ENCODE results near the gene TLE2.
"Not testable (repeated sequence)": the region's sequence is repeated elsewhere in the genome, so short reads cannot be mapped to it uniquely, and the experiment has no call there.

Gene TLE2

DNA sequence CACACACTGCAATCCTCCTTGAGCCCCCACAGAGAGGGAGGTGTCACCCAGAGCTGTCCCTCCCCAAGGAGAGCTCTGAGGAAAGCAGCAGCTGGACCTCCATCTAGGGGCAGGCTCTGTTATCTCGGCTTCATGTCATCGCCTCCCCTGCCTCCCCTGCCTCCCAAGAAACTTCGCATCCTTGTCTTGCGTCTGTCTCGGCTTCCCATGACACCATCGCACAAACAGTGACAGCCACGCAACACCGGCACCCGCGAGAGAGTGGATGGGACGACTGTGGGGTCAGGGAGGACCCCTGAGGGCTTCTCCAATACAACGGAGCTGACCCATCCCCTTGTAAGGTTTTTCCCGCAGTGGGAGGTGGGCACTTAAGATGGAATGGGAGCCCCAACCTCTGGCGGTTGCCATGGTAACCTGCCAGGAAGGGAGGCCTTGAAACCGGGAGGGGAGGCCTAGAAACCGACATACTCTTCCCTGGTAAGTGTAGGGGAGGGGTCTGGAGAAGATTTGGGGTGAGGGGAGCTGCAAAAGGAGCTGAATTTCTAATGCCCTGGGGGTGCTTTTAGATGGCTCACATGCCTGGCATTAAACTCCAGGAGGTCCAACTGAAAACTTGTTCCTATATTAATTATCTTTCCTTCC, 16.3 kb downstream of the TLE2 start:
- DNase-seq: no peak

DNA sequence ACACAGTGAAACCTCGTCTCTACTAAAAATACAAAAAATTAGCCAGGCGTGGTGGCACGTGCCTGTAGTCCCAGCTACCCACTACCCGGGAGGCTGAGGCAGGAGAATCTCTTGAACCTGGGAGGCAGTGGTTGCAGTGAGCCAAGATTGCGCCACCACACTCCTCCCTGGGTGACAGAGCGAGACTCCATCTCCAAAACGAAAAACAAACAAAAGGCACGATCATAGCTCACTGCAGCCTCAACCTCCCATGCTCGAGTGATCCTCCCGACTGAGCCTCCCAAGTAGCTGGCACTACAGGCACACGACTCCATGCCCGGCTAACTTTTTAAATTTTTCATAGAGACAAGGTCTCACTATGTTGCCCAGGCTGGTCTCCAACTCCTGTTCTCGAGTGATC, 17.0 kb downstream of the TLE2 start:
- DNase-seq: not testable (repeated sequence)

DNA sequence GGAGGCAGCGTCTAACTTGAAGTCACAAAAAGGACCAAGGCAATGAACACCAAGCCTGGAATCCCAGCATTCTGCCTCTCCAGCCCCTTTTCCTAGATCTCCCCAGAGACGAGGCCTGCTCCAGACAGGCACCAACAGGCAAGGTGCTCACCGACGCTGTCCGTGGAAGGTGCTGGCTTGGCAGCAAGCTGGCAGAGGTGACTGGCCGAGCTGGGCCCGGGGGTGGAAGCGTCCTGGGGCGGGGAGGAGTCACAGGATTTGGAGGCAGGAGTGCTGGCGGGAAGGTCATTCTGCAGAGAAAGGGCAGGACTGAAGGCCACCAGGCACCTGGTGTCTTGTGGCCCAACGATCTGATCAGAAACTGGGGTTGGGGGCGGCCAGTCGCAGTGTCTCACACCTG, 18.2 kb downstream of the TLE2 start:
- DNase-seq: no peak

DNA sequence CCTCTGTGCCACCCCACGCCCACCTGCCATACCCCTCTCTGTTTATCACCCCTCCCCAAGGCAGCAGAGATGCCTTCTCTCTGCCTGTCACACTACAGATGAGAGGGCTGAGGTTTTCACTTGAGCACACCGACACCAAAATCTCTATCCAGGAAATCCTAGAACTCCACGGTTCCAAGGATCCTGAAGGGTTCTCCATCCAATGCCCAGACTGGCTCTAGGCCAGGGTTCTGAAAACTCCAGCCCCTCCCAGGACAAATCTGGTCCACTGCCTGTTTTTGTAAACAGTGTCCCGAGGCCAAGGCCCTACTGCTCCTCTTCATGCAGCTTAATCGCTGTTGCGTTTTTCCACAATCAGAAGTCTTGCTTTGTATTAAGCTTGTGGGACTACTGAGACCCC, 20.1 kb downstream of the TLE2 start:
- DNase-seq: no peak

DNA sequence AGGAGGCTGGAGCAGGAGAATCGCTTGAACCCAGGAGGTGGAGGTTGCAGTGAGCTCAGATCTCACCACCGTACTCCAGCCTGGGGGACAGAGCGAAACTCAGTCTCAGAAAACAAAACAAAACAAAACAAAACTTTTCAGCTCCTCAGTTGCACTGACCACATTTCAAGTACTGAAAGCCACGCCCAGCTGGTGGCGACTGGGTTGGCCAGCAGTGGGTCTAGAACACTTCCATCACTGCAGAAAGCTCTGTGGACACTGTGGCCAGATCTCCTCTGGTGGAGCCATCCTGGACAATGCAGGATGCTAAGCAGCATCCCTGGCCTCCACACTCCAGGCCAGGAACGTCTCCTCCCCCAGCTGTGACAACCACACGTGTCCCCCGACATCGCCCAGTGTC, 21.1 kb downstream of the TLE2 start:
- DNase-seq: no peak

DNA sequence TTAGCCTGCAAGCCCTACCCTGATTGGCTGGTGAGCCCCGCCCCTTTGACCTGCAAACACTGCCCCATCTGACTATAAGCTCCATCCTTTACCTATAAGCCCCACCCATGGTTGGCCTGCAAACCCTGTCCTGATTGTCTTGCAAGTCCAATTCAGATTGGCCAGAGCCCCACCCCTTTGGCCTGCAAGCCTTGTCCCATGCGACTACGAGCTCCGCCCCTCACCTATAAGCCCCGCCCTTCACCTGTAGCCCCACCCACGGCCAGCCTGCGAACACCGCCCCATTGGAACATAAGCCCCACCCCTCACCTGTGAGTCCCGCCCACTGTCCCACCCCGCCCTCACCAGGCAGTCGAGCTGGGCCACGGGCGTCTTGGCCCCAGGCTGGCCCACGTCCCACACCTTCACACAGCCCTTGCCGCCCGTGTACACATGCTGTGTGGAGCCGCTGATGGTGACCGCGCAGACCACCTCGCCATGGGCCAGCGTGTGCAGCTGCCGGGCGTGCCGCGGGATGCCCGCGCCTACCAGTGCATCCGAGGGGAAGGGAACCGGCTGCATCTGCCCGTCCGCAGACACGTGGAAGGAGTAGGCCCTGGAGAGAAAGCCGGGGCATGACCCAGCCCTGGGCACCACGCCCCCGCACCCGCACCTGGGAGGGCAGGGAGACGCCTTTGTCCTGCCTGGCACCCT, 22.9 kb downstream of the TLE2 start:
- no peak for DNase-seq

DNA sequence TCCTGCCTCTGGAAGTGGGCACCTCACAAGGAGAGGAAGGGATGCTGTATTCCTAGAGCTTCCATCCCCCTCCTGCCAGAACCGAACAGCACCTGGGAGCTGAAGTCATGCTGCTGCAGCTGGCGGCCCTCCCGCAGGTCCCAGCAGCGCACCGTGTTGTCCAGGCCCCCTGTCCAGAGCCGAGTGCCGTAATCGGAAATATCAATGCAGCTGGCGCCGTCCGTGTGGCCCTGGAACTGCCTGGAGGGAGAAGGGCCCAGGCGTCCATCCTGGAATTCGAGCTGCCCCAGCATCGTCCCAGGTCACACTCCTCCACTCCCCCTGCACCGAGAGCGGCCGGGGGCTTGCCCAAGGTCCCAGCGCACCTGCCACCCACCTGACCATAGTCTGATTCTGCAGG, 23.7 kb downstream of the TLE2 start:
- no peak for DNase-seq

DNA sequence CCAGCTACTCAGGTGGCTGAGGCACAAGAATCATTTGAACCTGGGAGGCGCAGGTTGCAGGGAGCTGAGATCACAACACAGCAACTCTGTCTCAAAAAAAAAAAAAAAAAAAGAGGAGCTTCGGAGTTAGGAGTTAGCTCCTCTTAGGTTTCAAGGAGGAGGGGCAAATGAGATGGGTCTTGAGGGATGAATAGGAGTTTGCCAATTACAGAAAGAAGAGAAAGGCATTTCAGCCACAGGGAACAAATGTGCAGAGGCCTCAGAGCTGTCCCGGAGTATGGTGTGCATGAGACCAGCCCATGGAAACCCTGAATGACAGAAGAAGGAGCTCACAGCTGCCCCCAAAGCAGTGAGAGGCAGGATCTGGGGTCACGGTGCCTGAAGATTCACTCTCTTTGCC, 24.6 kb downstream of the TLE2 start:
- no peak for DNase-seq

DNA sequence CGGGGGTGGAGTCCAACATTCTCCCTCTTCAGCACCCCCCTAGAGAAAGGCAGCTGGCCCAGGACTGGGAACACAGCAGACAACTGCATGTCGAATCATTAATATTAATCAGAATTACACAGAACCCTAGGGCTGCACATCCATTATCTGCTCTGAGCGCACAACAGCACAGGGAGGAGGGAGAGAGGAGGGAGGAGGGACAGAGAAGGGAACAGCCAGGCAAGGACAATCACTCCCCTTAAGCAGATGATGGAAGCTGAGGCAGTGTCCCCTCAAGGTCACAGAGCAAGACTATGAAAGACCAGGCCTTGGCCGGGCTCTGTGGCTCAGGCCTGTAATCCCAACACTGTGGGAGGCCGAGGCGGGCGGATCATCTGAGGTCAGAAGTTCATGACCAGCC, 26.0 kb downstream of the TLE2 start:
- no peak for DNase-seq

DNA sequence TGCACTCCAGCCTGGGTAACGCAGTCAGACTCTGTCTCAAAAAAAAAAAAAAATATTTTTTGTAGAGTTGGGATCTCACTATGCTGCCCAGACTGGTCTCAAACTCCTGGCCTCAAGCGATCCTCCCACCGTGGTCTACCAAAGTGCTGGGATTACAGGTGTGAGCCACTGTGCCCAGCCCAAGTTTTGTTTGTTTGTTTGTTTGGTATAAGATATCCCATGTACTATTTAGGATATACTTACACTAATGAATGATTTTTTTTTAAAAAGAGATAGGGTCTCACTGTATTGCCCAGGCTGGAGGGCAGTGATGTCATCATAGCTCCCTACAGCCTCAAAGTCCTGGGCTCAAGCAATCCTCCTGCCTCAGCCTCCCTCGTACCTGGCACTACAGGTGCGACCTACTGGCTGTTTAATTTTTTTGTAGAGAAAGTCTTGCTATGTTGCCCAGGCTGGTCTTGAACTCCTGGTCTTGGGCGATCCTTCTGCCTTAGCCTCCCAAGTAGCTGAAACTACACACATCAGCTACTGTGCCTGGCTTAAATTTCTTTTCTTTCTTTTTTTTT, 27.8 kb downstream of the TLE2 start:
- DNase-seq: no peak

DNA sequence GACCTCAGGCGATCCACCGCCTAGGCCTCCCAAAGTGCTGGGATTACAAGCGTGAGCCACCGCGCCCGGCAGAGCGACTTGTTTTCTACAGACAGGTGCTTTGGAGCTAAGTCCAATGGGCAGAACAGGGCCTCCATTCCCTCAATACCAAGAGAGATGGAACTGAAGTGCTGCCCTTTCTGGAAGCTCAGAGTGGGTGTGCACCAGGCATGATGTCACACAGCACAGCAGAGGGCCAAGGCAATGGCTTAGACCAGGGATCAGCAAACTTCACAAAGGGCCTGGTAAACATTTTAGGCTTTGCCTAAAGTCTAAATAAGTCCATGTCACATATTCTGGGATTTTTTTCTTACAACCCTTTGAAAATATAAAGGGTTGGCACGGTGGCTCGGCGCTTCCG, 30.4 kb downstream of the TLE2 start:
- no peak for DNase-seq

DNA sequence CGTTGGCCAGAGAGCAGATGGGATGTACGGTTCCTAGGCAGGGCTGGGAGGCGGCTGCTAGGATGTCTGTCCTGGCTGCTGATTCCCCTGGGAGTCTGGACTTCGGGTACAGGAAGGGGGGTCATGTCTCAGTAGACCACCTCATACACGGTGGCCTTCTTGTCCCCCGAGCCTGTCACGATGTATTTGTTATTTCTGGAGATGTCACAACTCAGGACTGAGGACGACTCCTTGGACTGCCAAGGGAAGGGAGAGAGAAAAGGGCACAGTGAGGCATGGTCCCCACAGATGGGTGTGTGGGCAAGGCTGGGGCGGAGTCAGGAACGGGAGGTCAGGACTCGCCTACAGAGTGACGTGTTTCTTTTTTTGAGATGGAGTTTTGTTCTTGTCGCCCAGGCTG, 31.4 kb downstream of the TLE2 start:
- no peak for DNase-seq

DNA sequence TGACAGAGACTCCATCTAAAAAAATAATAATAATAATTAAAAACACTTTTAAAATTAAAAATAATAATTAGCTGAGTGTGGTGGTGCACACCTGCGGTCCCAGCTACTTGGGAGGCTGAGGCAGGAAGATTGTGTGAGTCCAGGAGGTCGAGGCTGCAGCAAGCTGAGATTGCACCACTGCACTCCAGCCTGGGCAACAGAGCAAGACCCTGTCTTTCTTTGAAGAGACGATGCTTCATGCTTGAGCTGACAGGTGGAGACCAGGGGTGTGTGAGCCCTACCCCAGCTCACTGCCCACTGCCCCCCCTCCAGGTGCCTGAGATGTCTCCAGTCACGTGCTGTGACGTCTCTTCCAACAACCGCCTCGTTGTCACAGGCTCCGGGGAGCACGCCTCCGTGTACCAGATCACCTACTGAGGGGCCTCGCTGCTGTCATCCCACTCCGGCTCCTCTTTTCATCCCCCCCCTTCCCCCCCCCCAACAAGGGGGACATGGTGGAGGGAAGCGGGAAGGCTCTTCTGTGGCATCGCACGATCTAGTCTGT, 34.4 kb downstream of the TLE2 start:
- no peak for DNase-seq

DNA sequence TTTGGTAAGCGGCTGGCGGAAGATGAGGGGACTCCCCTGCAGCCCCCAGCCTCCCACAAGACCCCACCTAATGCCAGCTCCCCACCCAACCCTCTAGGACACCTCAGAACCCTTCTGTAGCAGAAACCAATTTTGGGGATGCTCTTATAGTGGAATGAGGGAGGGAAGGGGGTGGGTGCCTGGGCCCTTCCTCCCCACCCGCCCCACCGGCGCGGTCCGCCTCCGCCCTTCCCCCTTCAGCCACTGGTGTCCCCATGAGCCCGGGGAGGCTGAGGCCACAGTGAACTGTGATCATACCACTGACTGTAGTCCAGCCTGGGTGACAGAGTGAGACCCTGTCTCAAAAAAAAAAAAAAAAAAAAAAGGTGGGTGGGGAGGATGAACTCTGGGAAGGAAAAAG, 35.5 kb downstream of the TLE2 start:
- DNase-seq: no peak

DNA sequence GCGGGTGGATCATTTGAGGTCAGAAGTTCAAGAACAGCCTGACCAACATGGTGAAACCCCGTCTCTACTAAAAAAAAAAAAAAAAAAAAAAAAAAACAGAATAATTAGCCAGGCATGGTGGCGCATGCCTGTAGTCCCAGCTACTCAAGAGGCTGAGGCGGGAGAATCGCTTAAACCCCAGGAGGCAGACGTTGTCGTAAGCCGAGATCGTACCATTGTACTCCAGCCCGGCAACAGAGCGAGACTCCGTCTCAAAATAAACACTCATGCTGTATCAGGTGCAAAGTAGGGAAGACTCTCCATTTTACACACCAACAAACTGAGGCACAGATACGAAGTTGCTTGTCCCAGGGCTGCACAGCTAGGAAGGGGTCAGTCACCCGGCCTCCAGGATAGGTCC, 36.1 kb downstream of the TLE2 start:
- no peak for DNase-seq

DNA sequence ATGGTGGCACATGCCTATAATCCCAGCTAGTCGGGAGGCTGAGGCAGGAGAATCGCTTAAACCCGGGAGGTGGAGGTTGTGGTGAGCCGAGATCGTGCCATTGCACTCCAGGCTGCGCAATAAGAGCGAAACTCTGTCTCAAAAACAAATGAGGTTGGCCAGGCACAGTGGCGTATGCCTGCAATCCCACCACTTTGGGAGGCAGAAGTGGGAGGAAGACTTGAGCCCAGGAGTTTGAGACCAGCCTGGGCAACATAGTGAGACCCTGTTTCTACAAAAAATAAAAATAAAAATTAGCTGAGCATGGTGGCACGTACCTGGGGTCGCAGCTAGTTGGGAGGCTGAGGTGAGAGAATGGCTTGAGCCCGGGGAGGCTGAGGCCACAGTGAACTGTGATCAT, 36.7 kb downstream of the TLE2 start:
- not testable (repeated sequence) for DNase-seq

DNA sequence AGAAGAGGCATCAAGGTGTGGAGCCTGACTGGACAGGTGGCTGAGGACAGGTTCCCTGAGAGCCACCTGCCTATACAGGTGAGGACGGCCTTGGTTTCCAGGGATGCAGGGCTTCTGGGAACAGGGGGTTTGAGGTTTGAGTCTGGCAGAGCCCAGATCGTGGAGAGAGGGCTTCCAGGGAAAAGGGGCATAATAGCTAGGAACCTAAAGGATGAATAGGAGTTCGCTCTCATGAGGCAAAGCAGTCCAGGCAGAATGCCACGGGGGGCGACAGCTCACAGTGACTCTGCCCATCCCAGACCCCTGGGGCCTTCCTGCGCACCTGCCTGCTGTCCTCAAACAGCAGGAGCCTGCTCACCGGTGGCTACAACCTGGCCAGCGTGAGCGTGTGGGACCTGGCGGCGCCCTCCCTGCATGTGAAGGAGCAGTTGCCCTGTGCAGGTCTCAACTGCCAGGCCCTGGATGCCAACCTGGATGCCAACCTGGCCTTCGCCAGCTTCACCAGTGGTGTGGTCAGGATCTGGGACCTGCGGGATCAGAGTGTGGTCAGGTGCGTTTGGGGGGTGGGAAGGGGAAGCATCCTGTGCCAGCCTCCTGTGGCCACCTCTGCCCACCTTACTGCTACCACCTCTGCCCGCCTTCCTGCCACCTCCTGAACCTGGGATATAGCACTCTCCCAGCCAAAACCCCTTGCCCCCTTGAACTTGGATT, 39.7 kb downstream of the TLE2 start:
- no peak for DNase-seq

DNA sequence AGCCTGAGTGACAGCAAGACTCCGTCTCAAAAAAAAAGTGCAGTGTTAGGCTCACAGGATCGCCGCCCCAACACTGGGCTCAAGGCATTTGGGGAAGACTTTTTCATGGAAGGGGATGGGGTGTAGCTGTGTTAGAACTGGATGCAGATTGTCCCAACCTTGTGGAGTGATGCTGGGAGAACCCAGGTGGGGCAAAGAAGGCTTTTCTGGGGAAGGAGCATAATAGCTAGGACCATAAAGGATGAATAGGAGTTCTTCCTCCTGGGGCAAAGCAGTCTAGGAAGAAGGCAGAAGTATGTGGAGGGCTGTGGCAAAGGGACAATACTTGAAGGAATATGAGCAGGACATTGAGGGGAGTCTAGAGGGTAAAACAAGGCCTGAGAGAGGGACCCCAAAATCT, 40.5 kb downstream of the TLE2 start:
- DNase-seq: no peak

DNA sequence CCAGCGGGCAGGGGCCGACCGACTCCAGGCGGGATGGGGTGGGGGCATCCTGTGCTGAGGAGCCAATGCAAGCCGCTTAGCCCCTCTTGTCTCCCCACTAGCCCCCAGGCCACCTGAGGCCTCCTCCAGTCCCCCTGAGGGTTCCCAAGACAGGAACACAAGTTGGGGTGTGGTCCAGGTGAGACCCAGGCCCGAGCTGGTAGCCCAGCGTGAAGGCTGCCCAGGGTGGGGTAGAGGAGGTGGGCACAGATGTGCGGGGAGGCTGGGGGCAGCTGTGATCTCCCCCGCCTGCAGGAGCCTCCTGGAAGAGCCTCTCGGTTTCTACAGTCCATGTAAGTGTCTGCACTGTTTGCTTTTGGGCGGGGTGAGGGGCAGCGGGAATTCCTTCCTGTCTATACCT, 41.3 kb downstream of the TLE2 start:
- DNase-seq: no peak

DNA sequence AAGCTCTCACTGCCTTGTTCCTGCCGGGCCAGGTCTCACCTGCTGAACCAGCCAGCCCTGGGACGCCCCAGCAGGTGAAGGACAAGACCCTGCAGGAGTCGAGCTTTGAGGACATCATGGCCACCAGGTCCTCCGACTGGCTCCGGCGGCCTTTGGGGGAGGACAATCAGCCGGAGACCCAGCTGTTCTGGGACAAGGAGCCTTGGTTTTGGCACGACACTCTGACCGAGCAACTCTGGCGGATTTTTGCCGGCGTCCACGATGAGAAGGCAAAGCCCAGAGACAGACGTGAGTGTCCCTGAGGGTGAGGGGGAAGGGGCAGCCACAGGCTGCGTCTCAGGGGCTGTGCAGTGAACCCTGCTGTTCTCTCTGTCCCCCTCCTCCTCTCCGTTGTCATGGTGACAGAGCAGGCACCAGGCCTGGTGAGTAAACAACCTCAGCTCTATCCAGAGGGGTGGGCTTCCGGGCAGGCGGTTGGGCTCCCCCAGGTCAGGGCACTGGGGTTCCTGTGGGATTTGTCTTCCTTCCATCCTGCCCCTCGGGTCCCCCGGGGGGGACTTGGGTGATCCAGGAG, 42.0 kb downstream of the TLE2 start:
- no peak for DNase-seq

DNA sequence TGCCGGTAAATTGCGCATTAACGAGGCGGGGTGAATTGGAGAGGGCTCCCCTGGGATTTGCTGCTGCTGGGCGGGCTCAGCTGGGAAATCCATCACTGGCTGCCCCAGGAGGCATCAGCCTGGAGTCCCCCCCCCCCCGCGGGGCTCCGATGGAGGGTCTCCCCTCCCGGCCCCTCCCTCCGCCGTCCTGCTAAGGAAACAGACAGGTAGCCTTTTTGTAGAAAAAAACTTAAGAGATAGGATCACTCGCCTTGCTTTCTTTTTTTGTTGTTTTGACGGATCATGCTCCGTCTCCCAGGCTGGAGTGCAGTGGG, 44.9 kb downstream of the TLE2 start:
- no peak for DNase-seq

DNA sequence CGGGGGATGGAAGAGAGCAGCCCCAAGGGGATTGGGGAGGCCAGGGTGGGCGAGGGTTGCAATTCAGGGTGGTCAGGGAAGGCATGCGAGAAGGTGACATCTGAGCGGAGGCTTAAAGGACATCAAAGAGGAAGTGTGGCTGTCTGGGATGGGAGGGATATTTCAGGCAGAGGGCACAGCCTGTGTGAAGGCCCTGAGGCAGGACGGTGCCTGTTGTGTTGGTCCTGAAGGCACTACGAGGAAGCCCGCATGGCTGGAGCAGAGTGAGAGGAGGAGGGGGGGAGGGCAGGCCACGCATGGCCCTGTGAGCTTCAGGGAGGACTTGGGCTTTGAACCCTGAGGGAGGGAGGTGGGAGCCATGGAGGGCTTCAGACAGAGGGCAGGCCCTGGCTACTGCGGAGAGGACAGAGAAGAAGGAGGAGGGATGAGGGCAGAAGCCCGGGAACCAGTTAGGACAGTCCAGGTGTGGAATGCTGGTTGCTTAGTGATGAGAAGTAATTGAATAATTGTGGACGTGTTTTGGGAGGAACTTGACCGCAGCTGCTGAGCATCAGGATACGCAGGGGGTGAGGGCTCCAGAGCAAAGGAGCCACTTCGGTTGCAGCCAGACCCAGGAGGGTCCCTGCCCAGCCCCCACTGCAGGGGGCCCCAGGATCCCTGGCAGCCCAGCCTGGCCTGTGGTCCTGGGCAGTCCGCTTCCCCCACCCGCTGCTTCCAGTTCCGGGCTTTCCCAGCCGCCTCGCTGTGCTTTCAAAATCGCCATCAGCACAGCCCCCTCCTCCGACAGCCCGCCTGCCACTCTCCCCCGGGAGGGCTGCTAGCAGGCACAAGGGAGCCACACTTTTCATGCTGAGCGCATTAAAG, 45.5 kb downstream of the TLE2 start:
- no peak for DNase-seq

DNA sequence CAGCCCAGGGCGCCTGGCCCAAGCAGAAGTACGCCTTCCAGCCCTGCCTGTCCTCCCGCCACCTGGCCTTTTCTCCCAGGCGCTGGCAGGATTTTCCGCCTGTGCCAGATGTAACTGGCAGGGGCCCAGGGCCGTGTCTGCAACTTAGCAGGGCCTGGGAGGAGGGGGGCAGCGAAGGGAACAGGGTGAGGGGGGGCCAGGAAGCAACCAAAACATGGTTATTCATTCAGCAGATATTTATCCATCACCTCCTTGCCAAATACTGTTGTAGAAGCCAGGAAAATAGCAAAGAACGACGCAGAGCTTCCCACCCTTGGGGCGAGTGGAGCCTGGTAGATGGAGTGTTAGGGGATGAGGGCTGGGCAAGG, 46.1 kb downstream of the TLE2 start:
- no peak for DNase-seq
